A549 treated with RU486 at 1 μM for 4 hours (cell line): ENCODE measurements around the gene VTN. TPM values are rescaled to one million over a fixed set of nuclear protein-coding genes. Genes with fewer than 3 reads are reported as not detected.

Experiments
- total RNA-seq: library from RNA; stranded (reverse); fragments of 200-300 nt; extraction: Qiagen RNA extraction; gene quantifications from 5 replicates; pipeline ENCODE4 v1.2.3, GENCODE V29; 2022; ENCODE audit warnings: low read depth

VTN gene
- 16.0 to 24.4 TPM (median 22.0 TPM) in 5 replicates for total RNA-seq

DNA sequence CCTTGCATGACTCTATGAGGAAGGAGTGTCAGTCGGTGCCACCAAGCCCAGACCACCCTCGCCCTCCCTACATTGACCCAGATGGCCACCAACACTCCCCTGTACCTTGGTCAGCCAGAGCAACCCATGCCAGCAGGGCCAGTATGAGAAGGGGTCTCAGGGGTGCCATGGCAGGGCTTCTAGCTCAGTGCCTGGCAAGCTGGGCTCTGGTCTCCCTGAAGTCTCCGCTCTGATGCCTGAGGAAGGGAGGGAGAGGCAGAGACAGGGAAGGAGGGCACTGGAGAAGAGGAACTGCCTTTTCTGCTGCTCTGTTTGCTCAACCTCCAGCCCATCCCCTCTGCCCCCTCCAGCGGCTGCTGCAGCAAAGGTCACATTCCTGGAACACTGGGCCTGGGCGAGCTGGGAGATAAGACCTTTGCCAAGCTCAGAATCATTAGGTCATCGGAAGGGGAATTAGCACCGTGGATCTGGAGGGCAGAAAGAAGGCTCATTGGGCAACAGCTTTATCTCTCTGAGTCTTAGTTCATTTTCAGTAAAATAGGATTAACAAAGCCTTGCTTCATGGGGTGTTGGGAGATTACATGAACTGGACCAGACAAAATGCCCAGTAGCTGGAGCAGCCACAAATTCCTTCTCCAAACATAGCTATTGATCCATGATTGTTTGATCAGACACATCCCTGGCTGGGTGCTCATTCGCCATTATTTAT, at the start of gene VTN:
Gene VTN (minus strand): TSS at position 273 of the 709 bp plus-strand sequence. CDS start 104 bp downstream, at position 169.

GRCh38 chr17:28405632-28406472, 35.7 kb upstream of the VTN start, which contains the start of gene SLC46A1:
Gene SLC46A1 (minus strand): TSS chr17:28406212. CDS start chr17:28406114, 98 bp downstream.

GRCh38 chr17:28371245-28372202, 1.4 kb upstream of the VTN start, which contains the start of gene SARM1:
Gene SARM1 (plus strand): TSS chr17:28371694. CDS start chr17:28372033, 339 bp downstream.

DNA sequence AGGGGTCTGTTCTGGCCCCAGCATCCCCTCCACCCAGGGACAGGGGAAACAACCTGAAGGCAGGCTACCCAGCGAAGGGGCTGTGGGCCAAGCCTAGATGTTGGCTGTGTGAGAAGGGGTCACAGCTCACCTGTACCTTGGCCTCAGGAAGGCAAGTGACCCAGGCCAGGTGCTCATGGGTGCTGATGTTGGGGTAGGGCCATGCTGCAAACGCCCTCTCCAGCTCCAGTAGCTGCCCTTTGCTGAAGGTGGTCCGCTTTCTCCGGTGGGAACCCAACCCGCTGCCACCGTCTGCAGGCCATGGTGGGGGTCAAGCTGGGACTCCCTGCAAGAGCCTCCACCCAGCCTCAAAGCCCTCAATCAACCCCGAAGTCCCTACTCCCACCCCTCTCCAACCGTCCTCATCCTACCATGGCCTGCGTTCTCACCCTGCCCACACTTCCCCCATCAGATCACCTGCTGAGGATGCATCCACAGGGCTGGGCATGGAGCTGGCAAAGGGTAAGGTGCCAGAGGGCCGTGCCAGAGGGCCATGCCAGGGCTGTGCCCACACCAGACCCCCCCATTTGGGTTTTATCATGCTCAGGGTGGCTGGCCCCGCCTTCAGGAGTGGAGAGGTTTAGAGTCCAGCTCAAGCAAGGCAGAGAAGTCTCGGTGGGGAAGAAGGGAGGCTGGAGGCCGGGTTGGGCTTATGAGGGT, 5.3 kb downstream of the VTN start, which contains the start of gene SEBOX:
Gene SEBOX (minus strand): TSS at position 535 of the 699 bp plus-strand sequence. CDS start 48 bp downstream, at position 487.

DNA sequence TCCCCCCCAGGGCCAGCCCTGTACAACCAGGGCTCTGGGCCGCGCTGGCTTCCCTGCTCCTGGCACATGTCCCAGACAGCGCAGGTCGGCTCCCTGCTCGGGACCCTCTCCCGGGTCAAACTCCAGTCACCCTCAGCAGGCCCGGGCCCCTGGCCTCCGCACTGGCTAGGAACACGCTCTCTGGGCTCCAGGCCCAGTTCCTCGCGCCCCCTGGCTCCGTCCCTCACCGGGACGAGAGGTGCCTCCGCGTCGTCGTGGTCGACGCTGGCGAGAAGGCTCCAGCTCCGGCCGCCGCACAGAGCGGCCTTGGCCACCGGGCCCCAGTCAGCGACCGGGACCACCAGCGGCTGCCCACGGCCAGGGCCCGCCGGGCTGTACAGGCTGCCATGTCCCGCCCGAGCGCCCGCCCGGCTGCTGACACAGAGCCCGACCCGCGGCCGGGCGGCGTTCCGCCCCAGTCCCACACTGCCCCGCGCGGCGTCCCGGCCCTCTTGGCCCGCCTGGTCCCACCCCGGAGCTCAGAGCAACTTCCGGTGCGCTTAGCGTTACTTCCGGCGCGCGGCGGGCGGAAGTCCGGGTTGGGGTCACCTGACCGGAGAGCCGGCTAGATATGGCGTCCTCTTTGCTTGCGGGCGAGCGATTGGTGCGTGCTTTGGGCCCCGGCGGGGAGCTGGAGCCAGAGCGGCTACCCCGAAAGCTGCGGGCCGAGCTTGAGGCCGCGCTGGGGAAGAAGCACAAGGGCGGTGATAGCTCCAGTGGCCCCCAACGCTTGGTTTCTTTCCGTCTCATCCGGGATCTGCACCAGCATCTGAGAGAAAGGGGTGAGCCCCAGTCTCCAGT, 12.8 kb downstream of the VTN start, which contains the start of gene POLDIP2:
Gene POLDIP2 (minus strand): TSS at position 467 of the 840 bp plus-strand sequence. CDS start 79 bp downstream, at position 388.

DNA sequence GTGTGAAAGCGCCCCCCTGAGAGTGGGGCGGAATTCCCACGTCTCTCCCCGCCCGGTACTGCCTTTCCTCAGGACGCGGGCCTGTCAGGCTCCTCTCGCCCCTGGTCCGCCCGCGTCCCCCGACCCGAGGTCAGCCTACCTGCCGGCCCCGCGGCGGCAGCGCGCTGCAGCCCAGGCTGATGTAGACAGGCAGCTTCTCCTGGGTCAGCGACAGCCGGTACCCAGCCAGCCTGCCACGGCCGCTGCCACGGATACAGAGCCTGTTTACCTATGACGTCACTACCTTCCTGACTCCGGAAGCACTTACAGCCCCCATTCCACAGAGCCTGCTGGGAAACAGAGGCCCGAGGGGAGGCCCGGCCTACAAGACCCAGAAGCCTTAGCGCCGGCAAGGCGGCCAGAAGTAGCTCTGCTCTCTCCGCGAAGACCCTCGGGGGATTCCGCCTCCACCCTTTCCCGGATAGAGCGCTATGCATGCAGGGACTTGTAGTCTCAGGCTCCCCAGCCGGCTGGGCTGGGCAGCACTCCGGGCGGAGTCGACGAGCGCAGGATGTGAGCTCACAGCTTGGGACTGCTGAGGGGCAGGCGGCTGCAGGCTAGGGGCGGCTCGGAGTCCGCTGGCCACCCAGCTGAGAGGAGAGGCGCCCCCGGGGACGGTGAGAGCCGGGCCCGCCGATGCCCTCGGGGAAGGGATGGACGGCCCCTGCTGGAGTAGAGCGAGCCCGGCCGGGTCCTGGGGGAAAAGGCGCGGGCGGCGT, 34.7 kb downstream of the VTN start, which contains the start of the genes IFT20 and TNFAIP1:
Gene IFT20 (minus strand): TSS at position 272 of the 758 bp plus-strand sequence. CDS start 3,487 bp downstream, outside the sequence.
Gene TNFAIP1 (plus strand): TSS at position 561 of the 758 bp plus-strand sequence. CDS start 3,761 bp downstream, outside the sequence.

GRCh38 chr17:28318759-28319597, 51.1 kb downstream of the VTN start, which contains the start of gene TMEM97:
Gene TMEM97 (plus strand): TSS chr17:28319200. CDS start chr17:28319240, 40 bp downstream.

Other genes starting within 250 kb of the VTN start
- gene TMEM97, start 51.1 kb downstream of the VTN start, total RNA-seq, result 48.1 to 56.0 TPM (median 51.1 TPM) in 5 replicates
- 57.2 to 59.9 TPM (median 57.8 TPM) in 5 replicates for gene IFT20, start 34.8 kb downstream of the VTN start, total RNA-seq
- 39.9 to 54.1 TPM (median 46.9 TPM) in 5 replicates for gene TNFAIP1, start 34.5 kb downstream of the VTN start, total RNA-seq
- gene POLDIP2, start 12.8 kb downstream of the VTN start, total RNA-seq, result 139 to 167 TPM (median 160 TPM) in 5 replicates
- gene SEBOX, start 5.1 kb downstream of the VTN start, total RNA-seq, result not detected in 5 replicates
- 4.3 to 7.2 TPM (median 5.2 TPM) in 5 replicates for gene SARM1, start 1.4 kb upstream of the VTN start, total RNA-seq
- 16.1 to 21.6 TPM (median 20.2 TPM) in 5 replicates for gene SLC46A1, start 35.9 kb upstream of the VTN start, total RNA-seq
- 0.10 to 0.18 TPM (median 0.14 TPM) in 4 of 5 replicates, not detected in the other for gene SLC13A2, start 103.3 kb upstream of the VTN start, total RNA-seq
- not detected in 5 replicates for gene FOXN1, start 136.0 kb upstream of the VTN start, total RNA-seq
- 25.1 to 32.6 TPM (median 29.0 TPM) in 5 replicates for gene UNC119, start 182.3 kb upstream of the VTN start, total RNA-seq
- gene PIGS, start 201.2 kb upstream of the VTN start, total RNA-seq, result 55.8 to 58.4 TPM (median 56.6 TPM) in 5 replicates
- 1.3 to 2.3 TPM (median 1.8 TPM) in 5 replicates for gene ALDOC, start 206.6 kb upstream of the VTN start, total RNA-seq
- gene SPAG5, start 228.7 kb upstream of the VTN start, total RNA-seq, result 72.4 to 90.1 TPM (median 77.8 TPM) in 5 replicates
- gene RSKR, start 243.9 kb upstream of the VTN start, total RNA-seq, result 2.2 to 4.9 TPM (median 4.2 TPM) in 5 replicates